Muscle of back (tissue), 13 donors: Measurements from ENCODE around the gene CABLES2. TPM values are rescaled to one million over a fixed set of nuclear protein-coding genes. Genes with fewer than 3 reads are reported as not detected.

Source experiments
- DNase-seq, 3 donors: peaks; one replicate each; pipeline versions ENCODE4 v3.0.0 to v3.0.0-alpha.2; 2013
- long read RNA-seq, 9 donors: transcript quantifications; one replicate each; lab custom pipeline, GENCODE V29; 2026
- polyA plus RNA-seq, 10 donors: library from polyadenylated mRNA; unstranded; fragments of 120-200 nt; gene quantifications; one replicate each; pipeline ENCODE4 v1.2.1, GENCODE V29; 2013; ENCODE audit not compliant: insufficient read length in 10 of 10

Gene CABLES2
- 1 to 10 TPM; 4.0 to 8.0 (median 5.2) TPM for polyA plus RNA-seq
- long read RNA-seq, donor 1, partial matches to known transcripts, result 0 of 1 reads
- long read RNA-seq, donor 1, other reads (novel, unspliced or antisense), result 0 of 1 reads
- long read RNA-seq, donor 2, result 0 reads
- long read RNA-seq, donor 3, result 0 reads
- long read RNA-seq, donor 4, partial matches to known transcripts, result 0 of 2 reads
- long read RNA-seq, donor 4, other reads (novel, unspliced or antisense), result 0 of 2 reads
- long read RNA-seq, donor 5, result 0 reads
- long read RNA-seq, donor 6, result 0 reads
- long read RNA-seq, donor 7, partial matches to known transcripts, result 0 of 2 reads
- long read RNA-seq, donor 7, other reads (novel, unspliced or antisense), result 0 of 2 reads
- long read RNA-seq, donor 8, partial matches to known transcripts, result 0 of 2 reads
- long read RNA-seq, donor 8, other reads (novel, unspliced or antisense), result 0 of 2 reads
- long read RNA-seq, donor 9, result 0 reads

DNA sequence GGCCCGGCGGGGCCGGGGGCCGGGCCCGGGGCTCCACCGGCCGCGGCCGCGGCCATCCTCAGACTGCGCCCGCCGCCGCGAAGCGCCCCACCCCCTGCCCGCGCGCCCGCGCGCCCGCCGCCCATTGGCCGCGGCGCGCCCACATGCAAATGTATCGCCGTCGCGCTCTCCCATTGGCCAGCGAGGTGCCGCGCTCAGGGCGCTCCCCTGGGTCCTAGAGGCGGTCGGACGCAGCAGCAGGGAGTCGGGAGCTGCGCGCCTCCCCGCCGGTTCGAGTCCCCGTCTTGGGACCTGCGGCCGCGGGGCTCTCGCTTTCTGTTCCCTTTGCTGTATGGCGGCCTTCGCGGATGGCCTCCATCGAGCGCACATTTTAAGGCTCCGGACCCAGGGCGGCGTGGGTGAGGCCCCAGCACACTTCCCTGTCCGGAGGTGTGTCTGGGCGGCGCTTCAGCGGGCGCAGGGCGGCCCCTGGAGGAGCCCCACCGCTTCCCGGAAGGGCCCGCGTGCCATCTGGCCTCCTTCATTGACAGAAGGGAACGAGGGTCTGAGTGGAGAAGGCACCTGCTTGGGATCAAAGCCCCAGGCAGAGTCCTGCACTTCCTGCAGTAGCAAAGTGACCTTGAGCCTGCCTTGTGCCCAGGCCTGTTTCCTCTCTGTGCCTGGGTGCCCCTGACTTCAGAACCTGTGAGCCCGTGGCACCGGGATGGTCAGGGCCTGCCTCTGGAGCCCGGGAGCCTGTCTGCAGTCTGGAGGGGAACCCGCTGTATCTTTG is at the start of gene CABLES2:
TSS of gene CABLES2 (minus strand) at position 65 of the 772 bp plus-strand sequence. CDS start at position 56, 9 bp downstream.
- peak; percentile 93 to 97 (median 95) for DNase-seq

DNA sequence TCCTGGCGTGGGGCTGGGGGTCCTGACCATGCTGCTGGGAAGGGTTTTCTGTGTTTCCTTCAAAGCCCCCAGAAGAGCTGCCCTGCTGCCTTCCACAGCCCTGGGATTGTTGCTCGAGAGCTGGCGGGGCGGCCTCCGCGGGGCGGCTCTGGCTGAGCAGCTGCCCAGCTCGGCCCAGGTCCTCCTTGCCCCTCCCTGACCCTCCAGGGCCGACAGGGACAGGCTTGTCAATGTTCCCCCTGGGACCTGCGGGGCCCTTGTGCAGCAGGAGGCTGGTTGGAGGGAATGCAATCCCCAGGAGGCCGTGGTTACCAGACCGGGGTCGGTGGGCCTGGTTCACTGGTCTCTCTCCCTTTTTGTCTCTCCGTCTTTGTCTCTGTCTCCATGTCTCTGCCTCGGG is 48.8 kb upstream of the CABLES2 start:
- DNase-seq, result no peak

DNA sequence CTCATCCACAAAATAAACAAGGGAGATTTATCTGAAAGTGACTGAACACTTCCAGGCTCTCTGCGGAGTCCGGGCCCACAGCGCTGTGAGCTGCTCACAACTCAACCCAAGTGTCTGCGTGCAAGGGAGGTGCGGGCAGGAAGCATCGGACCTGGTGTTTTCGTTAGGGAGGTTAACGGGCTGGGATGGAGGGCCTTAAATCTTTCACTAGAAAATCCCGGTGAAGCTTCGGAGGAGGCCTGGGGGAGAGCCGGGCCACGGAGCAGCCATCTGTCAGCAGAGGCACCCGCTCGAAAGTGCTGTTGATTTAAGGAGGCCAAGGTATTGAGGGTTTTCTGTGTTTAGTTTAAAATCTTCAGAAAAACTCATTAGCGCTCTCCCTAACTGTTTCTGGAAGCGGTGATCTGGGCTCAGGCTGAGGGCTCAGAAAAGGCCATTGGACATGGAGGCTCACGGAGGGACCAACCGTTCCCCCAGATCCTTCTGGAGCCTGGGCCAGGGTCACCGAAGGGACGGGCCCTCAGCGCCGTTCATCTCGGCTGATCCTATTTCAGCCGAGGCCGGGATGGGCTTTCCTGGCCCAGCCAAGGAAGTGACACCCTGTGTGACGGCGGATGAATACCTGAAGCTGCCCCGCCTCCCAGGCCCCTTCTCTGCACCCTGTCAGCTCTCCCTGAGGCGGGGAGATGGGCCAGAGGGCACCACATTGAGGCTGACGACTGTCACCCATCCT is 48.0 kb upstream of the CABLES2 start:
- peak in 2 of 3 donors; percentile 19 to 72 for DNase-seq

DNA sequence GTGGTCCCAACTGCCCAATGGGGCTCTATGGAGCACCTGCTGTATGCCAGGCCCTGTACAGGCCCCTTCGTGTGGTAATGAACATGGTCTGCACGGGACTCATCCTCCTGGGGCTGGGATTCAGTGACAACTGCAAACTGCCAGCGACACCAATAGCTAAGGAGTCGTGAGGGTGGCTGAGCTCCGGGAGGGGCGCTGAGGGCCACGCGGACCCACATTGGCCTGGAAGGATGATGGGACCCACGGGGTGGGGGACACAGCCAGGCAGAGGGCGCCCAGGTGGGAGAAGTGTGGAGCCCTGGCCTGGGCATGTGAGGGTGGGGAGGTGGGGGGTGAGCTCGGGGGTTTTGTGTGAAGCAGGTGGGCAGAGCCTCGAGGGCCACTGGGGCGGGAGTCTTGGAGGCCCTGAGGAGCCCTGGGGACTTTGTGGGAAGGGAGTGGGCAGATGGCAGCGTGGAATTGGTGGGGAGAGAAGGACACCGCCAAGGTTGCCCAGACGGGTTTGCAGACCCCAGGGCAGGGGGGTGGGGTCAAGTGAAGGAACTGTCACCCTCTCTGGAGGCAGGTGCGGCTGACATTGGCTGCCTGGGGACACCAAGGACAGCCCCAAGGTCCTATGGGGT is 46.2 kb upstream of the CABLES2 start:
- DNase-seq, result no peak

DNA sequence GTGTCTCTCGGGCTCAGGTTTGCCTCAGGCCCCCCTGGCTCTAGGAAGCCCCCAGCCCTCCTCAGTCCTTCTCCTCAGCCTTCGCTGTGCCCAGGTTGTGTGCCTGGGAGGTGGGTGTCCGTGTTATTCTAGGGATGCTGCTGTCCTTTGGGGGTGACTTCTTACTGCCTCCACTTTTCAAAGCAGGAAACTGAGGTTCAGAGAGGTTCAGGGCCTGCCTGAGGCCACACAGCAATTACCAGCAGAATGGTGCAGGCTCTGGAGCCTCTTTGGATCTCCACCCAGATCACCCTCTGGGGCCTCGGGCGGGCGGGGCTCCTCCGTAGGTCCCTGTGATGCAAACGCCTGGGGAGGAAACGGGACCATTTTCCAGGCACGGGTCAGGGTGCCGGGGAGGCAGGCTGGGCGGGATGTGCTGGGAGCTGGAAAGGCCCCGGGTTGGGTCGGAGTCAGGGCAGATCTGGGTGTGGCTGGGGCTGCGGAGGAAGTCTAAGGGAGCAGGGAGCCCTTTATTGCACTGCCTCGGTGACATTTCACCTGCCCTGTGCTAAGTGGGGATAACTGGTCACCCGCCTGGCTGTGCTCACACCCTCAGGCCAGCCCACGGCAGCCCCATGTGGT is 45.5 kb upstream of the CABLES2 start:
- DNase-seq, result no peak

- DNase-seq, result no peak
These were observed 44.9 kb upstream of the CABLES2 start for GRCh38 chr20:62451970-62452369.

- no peak for DNase-seq
These were observed 44.2 kb upstream of the CABLES2 start for GRCh38 chr20:62451156-62451767.

- no peak for DNase-seq
These were observed 43.0 kb upstream of the CABLES2 start for GRCh38 chr20:62449951-62450691.

DNA sequence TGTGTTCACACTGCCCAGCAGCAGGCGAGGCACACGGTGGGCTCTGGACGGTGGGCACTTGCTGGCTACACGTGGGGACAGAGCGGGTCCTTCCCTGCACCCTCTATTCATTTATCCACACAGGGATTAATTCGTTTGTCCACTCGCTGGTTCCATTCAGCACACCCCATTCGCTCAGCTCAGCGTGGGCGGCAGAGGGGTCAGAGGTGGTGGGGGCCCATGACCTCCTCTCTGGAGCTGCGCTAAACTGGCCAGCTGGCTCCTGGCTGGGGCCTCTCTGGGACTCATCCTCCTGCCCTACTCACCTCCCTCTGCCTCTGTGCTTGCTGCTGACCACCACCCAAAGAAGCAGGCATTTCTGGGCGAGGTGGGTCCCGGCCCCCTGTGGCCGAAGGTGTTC is 41.7 kb upstream of the CABLES2 start:
- no peak for DNase-seq

DNA sequence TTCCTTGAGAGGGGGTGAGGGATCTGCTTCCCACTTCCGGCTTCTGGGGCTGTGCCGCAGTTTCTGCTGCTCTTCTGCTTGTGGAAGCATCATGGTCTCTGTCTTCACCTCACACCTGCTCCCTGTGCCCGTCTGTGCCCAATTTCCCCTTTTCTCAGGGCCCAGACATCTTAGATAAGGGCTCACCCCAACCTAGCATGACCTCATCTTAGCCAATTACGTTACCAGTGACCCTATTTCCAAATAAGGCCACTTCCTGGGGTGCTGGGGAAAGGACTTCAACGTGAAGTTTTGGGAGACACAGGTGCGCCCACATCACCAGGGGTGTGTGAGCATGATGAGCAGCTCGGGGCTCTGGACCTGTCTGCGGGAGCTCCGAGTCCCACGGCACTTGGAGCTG is 41.0 kb upstream of the CABLES2 start:
- DNase-seq, result no peak

DNA sequence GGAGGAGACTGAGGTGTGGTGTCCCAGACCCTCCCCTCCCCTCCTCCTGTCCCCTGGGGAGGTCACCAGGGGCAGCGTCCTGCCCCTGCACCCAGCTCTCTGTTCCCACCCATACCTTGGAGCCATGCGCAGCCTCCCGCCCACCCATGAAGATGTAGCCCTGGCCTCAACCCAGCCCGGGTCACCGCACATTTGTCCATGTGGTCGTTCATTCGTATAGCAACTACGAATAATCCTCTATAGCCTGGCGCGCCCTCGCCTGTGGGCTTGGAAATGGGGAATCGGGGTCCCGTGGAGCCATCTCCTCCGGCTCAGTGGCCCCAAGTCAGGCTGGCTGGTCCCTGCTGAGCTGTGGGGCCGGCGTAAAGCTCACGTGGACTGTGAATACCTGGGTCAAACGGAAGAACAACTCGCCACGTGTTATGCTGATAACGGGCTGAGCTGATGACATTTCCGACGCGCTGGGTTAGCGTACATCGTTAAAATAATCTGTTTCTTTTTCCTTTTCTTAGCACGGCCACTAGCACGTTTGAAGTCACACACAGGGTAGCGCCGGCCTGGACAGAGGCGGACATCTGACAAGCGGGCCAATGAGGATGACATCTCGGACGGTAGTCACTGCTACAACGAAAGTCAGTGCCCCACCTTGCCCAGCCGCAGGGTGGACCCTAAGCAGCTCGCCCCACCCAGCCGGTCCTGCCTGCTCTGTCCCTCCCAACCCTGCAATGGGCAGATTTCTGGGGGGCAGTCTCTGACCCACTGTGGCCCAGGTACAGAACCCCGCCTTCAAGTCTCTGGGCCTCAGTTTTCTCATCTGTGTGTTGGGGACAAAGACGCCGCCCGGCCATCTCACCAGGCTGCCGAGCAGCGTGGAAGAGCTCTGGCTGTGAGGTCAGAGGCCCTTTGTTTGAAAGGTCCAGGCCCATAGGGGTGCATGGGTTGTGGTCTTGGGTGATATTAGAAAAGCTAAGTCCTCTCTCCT is 40.1 kb upstream of the CABLES2 start:
- DNase-seq, result no peak

DNA sequence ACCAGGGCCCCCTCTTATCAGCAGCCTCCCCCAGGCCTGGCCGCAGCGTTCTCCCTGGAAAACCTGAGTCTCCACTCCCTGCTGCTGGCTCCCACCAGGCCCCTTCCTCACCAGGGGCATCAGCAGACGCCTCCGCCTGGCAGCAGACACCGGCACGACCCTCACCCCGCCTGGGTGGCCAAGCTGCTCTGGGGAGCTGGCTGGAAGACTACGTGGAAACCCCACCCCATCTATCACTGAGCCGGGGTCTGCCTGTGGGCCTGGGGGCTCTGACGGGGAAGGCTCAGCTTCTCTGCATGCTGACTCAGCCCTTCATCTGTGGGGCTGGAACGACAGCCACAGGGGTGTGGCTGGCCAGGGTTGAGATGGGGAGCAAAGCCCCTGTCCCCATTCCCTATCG is 39.4 kb upstream of the CABLES2 start:
- no peak for DNase-seq

GRCh38 chr20:62445553-62446340 is 38.7 kb upstream of the CABLES2 start:
- DNase-seq, result no peak

DNA sequence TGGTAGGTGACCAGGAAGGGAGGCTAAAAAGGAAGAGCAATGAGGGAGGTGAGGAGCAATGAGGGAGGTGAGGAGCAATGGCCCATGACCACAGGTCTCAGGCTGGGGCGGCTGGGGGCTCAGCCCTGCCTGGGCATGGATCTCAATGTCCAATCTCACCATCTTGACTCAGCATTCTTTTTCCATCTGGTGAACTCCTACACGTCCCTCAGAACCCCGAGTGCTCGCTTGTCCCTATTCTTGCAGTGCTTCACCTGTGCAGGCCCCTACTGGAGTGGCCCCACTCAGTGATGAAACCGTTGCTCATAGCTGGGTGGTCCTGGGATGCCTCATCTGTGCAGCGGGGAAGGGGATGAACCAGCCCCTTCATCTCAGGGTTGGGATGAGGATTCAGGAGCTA is 37.2 kb upstream of the CABLES2 start:
- no peak for DNase-seq

DNA sequence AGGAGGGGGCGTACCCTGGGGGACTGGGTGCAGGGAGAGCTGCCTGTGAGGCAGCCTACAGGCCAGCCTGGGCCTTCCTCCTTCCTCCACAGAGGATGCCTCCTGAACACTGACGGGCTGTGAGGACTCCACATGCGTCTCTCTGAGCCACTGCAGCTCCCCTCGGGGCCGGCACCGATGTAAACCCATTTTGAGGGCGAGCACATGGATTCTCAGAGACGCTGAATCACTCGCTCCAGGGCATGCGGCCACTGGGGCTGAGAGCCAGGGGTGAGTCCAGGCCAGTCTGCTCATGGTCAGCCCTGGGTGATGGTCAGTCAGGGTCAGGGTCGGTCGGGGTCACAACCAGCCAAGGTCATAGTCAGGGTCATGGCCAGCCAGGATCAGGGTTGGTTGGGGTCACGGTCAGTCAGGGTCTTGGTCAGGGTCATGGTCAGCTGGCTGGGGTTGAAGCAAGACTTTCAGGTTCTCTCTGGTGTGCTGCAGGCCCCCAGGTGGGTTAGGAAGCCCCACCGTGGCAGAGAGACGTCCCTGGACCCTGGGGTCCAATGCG is 35.0 kb upstream of the CABLES2 start:
- DNase-seq, result no peak

GRCh38 chr20:62439218-62439617 is 32.1 kb upstream of the CABLES2 start:
- no peak for DNase-seq

- DNase-seq, result peak; percentile 40 to 62 (median 57)
These were observed 30.8 kb upstream of the CABLES2 start for GRCh38 chr20:62437927-62438326.

DNA sequence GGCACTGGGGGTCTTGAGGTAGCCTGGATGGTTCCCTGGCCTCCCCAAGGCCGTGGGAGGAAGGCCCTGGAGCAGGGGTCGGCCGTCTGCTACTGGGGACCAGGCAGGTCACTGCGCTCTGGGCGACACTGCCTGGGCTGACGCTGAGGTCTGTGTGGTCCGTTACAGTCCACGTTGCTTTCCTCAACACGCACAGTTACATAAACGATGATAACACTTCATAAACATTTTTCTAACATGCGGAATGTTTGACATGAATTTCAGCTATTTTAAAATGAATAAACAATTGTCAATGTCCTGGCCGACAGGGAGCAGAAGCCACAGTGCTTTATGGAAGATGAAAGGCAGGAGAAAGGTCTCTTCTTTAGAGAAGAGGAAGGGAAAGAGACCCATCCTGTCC is 30.4 kb upstream of the CABLES2 start:
- DNase-seq, result no peak
